Right renal cortex interstitium (tissue), 3 donors: ENCODE results near the gene SPIN3. TPM values are rescaled to one million over a fixed set of nuclear protein-coding genes. Genes with fewer than 3 reads are reported as not detected.
A peak's percentile ranks its signal among the peaks of the same experiment; 100 is the strongest.
"Not testable (repeated sequence)": the region's sequence is repeated elsewhere in the genome, so short reads cannot be mapped to it uniquely, and the experiment has no call there.

Source experiments
- DNase-seq, 3 donors: peaks; one replicate each; pipeline ENCODE4 v3.0.0-alpha.2; 2013; ENCODE audit warnings: low read depth in 3 of 3, low spot score in 2 of 3
- polyA plus RNA-seq, 3 donors: library from polyadenylated mRNA; unstranded; fragments of 120-200 nt; gene quantifications; one replicate each; pipeline ENCODE4 v1.2.1, GENCODE V29; 2013; ENCODE audit not compliant: insufficient read length in 3 of 3

Gene SPIN3
- polyA plus RNA-seq, result 10 to 100 TPM; 19.7 to 21.7 (median 21.0) TPM

GRCh38 chrX:56995271-56995994, at the start of gene SPIN3:
TSS of gene SPIN3 (minus strand) at chrX:56995541. CDS start at chrX:56994947, 594 bp downstream.
- peak; percentile 38 to 75 (median 57) for DNase-seq

GRCh38 chrX:57044245-57044644, 48.9 kb upstream of the SPIN3 start:
- no peak for DNase-seq

- DNase-seq, result not testable (repeated sequence)
Observed at GRCh38 chrX:57037265-57037664, 41.9 kb upstream of the SPIN3 start.

GRCh38 chrX:56994375-56995270, 718 bp downstream of the SPIN3 start:
- no peak for DNase-seq

- DNase-seq, result no peak
Observed at GRCh38 chrX:56987741-56988140, 7.6 kb downstream of the SPIN3 start.

- no peak for DNase-seq
Observed at GRCh38 chrX:56986138-56986537, 9.2 kb downstream of the SPIN3 start.

- no peak for DNase-seq
Observed at GRCh38 chrX:56978172-56978571, 17.2 kb downstream of the SPIN3 start.

- DNase-seq, result no peak
Observed at GRCh38 chrX:56975611-56976010, 19.7 kb downstream of the SPIN3 start.

GRCh38 chrX:56974408-56974807, 20.9 kb downstream of the SPIN3 start:
- no peak for DNase-seq

GRCh38 chrX:56969559-56969958, 25.8 kb downstream of the SPIN3 start:
- DNase-seq, result no peak

- no peak for DNase-seq
Observed at GRCh38 chrX:56968980-56969379, 26.4 kb downstream of the SPIN3 start.

GRCh38 chrX:56963377-56963776, 32.0 kb downstream of the SPIN3 start:
- DNase-seq, result no peak

- DNase-seq, result no peak
Observed at GRCh38 chrX:56947699-56948098, 47.6 kb downstream of the SPIN3 start.

GRCh38 chrX:56946201-56946600, 49.1 kb downstream of the SPIN3 start:
- DNase-seq, result not testable (repeated sequence)

- DNase-seq, result not testable (repeated sequence)
Observed at GRCh38 chrX:56945226-56945625, 50.1 kb downstream of the SPIN3 start.

- DNase-seq, result no peak
Observed at GRCh38 chrX:56943264-56943663, 52.1 kb downstream of the SPIN3 start.

Other genes starting within 250 kb of the SPIN3 start
- 10 to 100 TPM; 17.8 to 20.4 (median 19.2) TPM for gene SPIN2B, start 126.0 kb upstream of the SPIN3 start, polyA plus RNA-seq
- gene SPIN2A, start 141.9 kb upstream of the SPIN3 start, polyA plus RNA-seq, result 1 to 10 TPM; 3.3 to 3.7 (median 3.3) TPM